GM12878 (cell line): Measurements from ENCODE around the gene PDIK1L. TPM values are rescaled to one million over a fixed set of nuclear protein-coding genes. Genes with fewer than 3 reads are reported as not detected.
A peak's percentile ranks its signal among the peaks of the same experiment; 100 is the strongest.

Experiments
- ATAC-seq: fragments of 200-7000 bp; cut with Tn5 transposase; 3 replicates; pipeline ENCODE4 v1.9.1; 2020; ENCODE audit warnings: mild to moderate bottlenecking, moderate library complexity
- BruUV-seq: library from RNA; stranded (reverse); fragments of 400-500 nt; replicated peaks from 2 replicates; lab custom pipeline; 2021; lab: Mats Ljungman, UMichigan
- CTCF ChIA-PET: fragments of 300-600 bp; sonication (Branson Sonifier 250); formaldehyde crosslinking; extraction: SDS; loops from one replicate; lab custom pipeline; 2021; ENCODE audit warnings: inconsistent platforms; lab: Yijun Ruan, JAX
- POLR2A ChIA-PET: fragments of 350-600 bp; formaldehyde crosslinking; extraction: SDS; loops from one replicate; lab custom pipeline; 2021; ENCODE audit warnings: inconsistent platforms; lab: Charles Lee
- RAD21 ChIA-PET: fragments of 300-600 bp; sonication (Branson Sonifier 250); formaldehyde crosslinking; loops from one replicate; lab custom pipeline; 2023; ENCODE audit warnings: antibody characterized with exemption; ENCODE audit not compliant: unreplicated experiment; lab: Charles Lee
- SMC1A ChIA-PET: fragments of 300-600 bp; sonication (Branson Sonifier 250); formaldehyde crosslinking; loops from one replicate; lab custom pipeline; 2023; ENCODE audit not compliant: unreplicated experiment, uncharacterized antibody; lab: Charles Lee
- DNase-seq: peaks from one replicate; pipeline ENCODE4 v3.0.0-alpha.2; 2011; ENCODE audit warnings: low read depth, low spot score
- FAIRE-seq: peaks from 3 replicates; lab custom pipeline; 2011; peaks lifted over from hg19 to GRCh38; lab: Jason Lieb, UNC
- H2AFZ ChIP-seq: 2 replicates; pipeline ENCODE4 v1.6.0; 2011; ENCODE audit warnings: low read depth, low read length, control low read depth; ENCODE audit not compliant: control insufficient read depth
- H3K27ac ChIP-seq: 2 replicates; pipeline ENCODE4 v1.5.1; 2011; ENCODE audit warnings: control low read depth; ENCODE audit not compliant: control insufficient read depth, insufficient read depth
- H3K27me3 ChIP-seq, 2 experiments: replicated peaks in 1 of 2; 2 replicates each; pipeline versions ENCODE4 v1.6.0 to v1.6.1; 2011; ENCODE audit warnings: low read length in 1 of 2; ENCODE audit not compliant: control insufficient read depth in 2 of 2, insufficient read depth in 2 of 2
- H3K36me3 ChIP-seq, 2 experiments: 2 replicates each; pipeline ENCODE4 v1.5.1; 2011; ENCODE audit warnings: low read length in 1 of 2; ENCODE audit not compliant: control insufficient read depth in 2 of 2, insufficient read depth in 2 of 2
- H3K4me1 ChIP-seq: 2 replicates; pipeline ENCODE4 v1.6.1; 2011; ENCODE audit warnings: mild to moderate bottlenecking, low read length, moderate library complexity, mixed read lengths; ENCODE audit not compliant: control insufficient read depth, insufficient read depth
- H3K4me2 ChIP-seq: 2 replicates; pipeline ENCODE4 v1.6.0; 2011; ENCODE audit warnings: control low read depth; ENCODE audit not compliant: control insufficient read depth, insufficient read depth
- H3K4me3 ChIP-seq: fragments of 200-600 bp; sonication (generic); 2 replicates; pipeline ENCODE4 v1.5.1; 2016
- H3K79me2 ChIP-seq: 2 replicates; pipeline ENCODE4 v1.6.0; 2011; ENCODE audit warnings: low read length; ENCODE audit not compliant: control insufficient read depth, insufficient read depth
- H3K9ac ChIP-seq: 2 replicates; pipeline ENCODE4 v1.8.0; 2011; ENCODE audit warnings: low read length, control low read depth, mixed read lengths; ENCODE audit not compliant: control insufficient read depth, insufficient read depth
- H3K9me3 ChIP-seq: replicated peaks from 3 replicates; pipeline ENCODE4 v1.5.1; 2011; ENCODE audit warnings: mild to moderate bottlenecking, low read length; ENCODE audit not compliant: control insufficient read depth, insufficient read depth
- H4K20me1 ChIP-seq: 2 replicates; pipeline ENCODE4 v1.6.0; 2011; ENCODE audit not compliant: control insufficient read depth, insufficient read depth
- BMI1 ChIP-seq: fragments of 450-650 bp; IDR thresholded peaks from 2 replicates; pipeline ENCODE4 v1.6.1; 2016; ENCODE audit warnings: mild to moderate bottlenecking, moderate library complexity, borderline replicate concordance
- CHD2 ChIP-seq: IDR thresholded peaks from 2 replicates; pipeline ENCODE4 v1.6.1; 2011; ENCODE audit warnings: low read depth, low read length, improper control_type of control experiment, borderline replicate concordance
- CTCF ChIP-seq, 3 experiments: IDR thresholded peaks in 2 of 3; conservative IDR thresholded peaks in 1 of 3; 2 replicates each; pipeline ENCODE4 v1.5.1; 2011; ENCODE audit warnings: low read depth in 3 of 3, low read length in 3 of 3, mild to moderate bottlenecking in 3 of 3, control low read depth in 2 of 3, moderate library complexity in 2 of 3, inconsistent platforms in 1 of 3, mixed read lengths in 1 of 3; ENCODE audit not compliant: control insufficient read depth in 2 of 3, insufficient read depth in 1 of 3; ENCODE audit errors: extremely low read depth in 1 of 3
- ESRRA ChIP-seq: IDR thresholded peaks from 2 replicates; pipeline ENCODE4 v1.6.1; 2012; ENCODE audit warnings: mild to moderate bottlenecking, low read length, improper control_type of control experiment
- HDAC2 ChIP-seq: fragments of 200-600 bp; sonication (generic); IDR thresholded peaks from 2 replicates; pipeline ENCODE4 v1.6.1; 2017
- IKZF1 ChIP-seq: fragments of 450-650 bp; conservative IDR thresholded peaks from 2 replicates; pipeline ENCODE4 v1.6.1; 2017; ENCODE audit warnings: antibody characterized with exemption, mild to moderate bottlenecking
- IRF4 ChIP-seq: IDR thresholded peaks from 2 replicates; pipeline ENCODE4 v1.6.1; 2011; ENCODE audit warnings: low read depth, low read length
- MEF2A ChIP-seq: IDR thresholded peaks from 2 replicates; pipeline ENCODE4 v1.6.1; 2011; ENCODE audit warnings: low read depth, mild to moderate bottlenecking, low read length, moderate library complexity; ENCODE audit not compliant: insufficient read depth
- MXI1 ChIP-seq: fragments of 150-350 bp; IDR thresholded peaks from 2 replicates; pipeline ENCODE4 v1.6.1; 2011; ENCODE audit warnings: low read depth, mild to moderate bottlenecking, inconsistent platforms, low read length, improper control_type of control experiment
- RELB ChIP-seq: fragments of 450-650 bp; IDR thresholded peaks from 2 replicates; pipeline ENCODE4 v1.6.1; 2017; ENCODE audit warnings: low read depth, mild to moderate bottlenecking, moderate library complexity
- SP1 ChIP-seq: IDR thresholded peaks from one replicate; pipeline ENCODE4 v1.6.1; 2011; ENCODE audit warnings: low read depth, low read length
- SUZ12 ChIP-seq: fragments of 200-600 bp; sonication (generic); IDR thresholded peaks from one replicate; pipeline ENCODE4 v1.6.1; 2018; ENCODE audit warnings: antibody characterized with exemption, mild to moderate bottlenecking; ENCODE audit not compliant: unreplicated experiment
- USF2 ChIP-seq: IDR thresholded peaks from 2 replicates; pipeline ENCODE4 v1.6.1; 2011; ENCODE audit warnings: low read depth, low read length, improper control_type of control experiment, borderline replicate concordance
- ZNF207 ChIP-seq: fragments of 450-650 bp; IDR thresholded peaks from 2 replicates; pipeline ENCODE4 v1.6.1; 2014; ENCODE audit warnings: antibody characterized with exemption, mild to moderate bottlenecking, borderline replicate concordance
- ZNF217 ChIP-seq: fragments of 450-650 bp; IDR thresholded peaks from 2 replicates; pipeline ENCODE4 v1.6.1; 2017; ENCODE audit warnings: antibody characterized with exemption, mild to moderate bottlenecking
- ZZZ3 ChIP-seq: IDR thresholded peaks from 2 replicates; pipeline ENCODE4 v1.6.1; 2011; ENCODE audit warnings: low read depth; ENCODE audit not compliant: control insufficient read depth, insufficient read length
- WGBS: methylation state at CpG from one replicate; pipeline ENCODE4 v1.1.6; 2016; ENCODE audit warnings: low lambda C conversion rate; ENCODE audit not compliant: insufficient replicate concordance, insufficient coverage; ENCODE audit errors: missing lambda C conversion rate; 5-methylcytosine and 5-hydroxymethylcytosine counted together
- in situ Hi-C: fragments of 300-500 bp; cut with MboI; formaldehyde crosslinking; loops from 9 replicates; pipeline ENCODE4 v1.14.3; 2018; ENCODE audit warnings: mixed read lengths
- intact Hi-C: fragments of 100-400 bp; cut with micrococcal nuclease; formaldehyde crosslinking; loops from one replicate; pipeline ENCODE4 v1.14.2; 2022; ENCODE audit not compliant: unreplicated experiment
- polyA plus RNA-seq, 11 experiments: library from polyadenylated mRNA; depleted of rRNA in 4 of 11; unstranded in 6 of 11; stranded (reverse) in 5 of 11; fragments of >200 nt; fragmentation: Nextera tagmentation in 4 of 11; fragmentation: Illumina TruSeq in 1 of 11; extraction: Ambion mirVana in 4 of 11; extraction: Trizol in 1 of 11; gene quantifications; 1 replicate in 1 of 11; 2 replicates in 10 of 11; pipeline versions ENCODE4 v1.2.1 to v1.2.3, GENCODE V29; 2011 to 2016; ENCODE audit warnings: inconsistent platforms in 2 of 11, missing spikeins in 2 of 11, low read depth in 1 of 11
- total RNA-seq, 4 experiments: library from RNA; depleted of rRNA in 3 of 4; stranded (reverse); fragments of >200 nt in 3 of 4; fragmentation: Illumina TruSeq in 1 of 4; extraction: Trizol in 1 of 4; gene quantifications; 2 replicates each; pipeline versions ENCODE4 v1.2.1 to v1.2.3, GENCODE V29; 2013 to 2021
- TF ChIP-seq, protein P1 (sequence below): fragments of 450-650 bp; IDR thresholded peaks from 2 replicates; pipeline ENCODE4 v1.6.1; 2017; ENCODE audit warnings: borderline replicate concordance

PDIK1L gene
- total and polyA plus RNA-seq, 10 of the 15 experiments (the other 5 are each of a cell fraction or from before 2014, with no cell fraction given), result 4.0 to 15.9 (median 10.5) TPM

DNA sequence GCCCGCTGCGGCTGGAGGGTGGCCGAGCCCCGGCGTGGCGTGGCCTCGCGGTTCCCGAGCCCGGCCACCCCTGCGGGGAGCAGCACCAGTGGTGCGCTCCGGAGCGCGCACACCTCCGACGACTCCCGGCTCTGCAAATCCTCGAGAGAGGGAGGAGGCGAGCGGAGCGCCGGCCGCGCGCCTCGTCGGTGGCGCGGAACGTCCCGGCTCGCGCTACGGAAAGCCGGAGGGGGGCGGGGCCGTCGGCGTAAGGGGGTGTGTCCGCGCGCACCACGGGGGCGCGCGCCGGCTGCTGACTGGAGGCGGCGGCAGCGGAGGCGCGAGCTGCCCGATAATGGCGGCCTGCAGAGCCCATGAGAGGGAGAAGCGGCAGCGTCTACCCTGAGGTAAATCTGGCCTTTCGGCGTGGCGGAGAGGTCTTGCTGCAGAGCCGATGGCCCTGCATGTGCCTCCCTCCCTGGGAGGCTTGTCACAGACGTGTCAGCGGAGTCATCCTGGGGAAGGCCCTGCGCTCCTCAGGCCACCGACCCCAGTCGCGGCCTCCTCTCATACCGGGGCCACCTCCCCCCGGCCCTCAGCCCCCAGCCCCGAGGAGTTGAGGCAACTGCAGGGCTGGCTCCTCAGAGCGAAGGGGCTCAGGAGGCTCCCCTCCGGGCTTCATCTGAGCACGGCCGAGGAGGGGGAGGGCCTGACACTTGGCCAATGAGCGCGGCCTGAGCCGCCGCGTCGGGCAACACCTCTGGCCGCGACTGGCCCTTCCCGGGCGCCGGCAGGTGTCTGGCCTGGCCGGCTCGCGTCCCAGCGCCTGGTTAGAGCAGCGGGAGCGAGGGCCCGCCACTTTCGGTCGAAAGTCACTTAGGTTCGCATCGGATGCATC lies at the start of gene PDIK1L (continued):
- TF ChIP-seq CTCF (IDR thresholded peaks at IDR 0.05 in 2 of 3, conservative IDR thresholded peaks at IDR 0.05 in 1 of 3; ENCODE audit: control insufficient read depth in 2 of 3, extremely low read depth in 1 of 3, insufficient read depth in 1 of 3, low read depth in 3 of 3, low read length in 3 of 3), result no peak
- TF ChIP-seq CHD2, result 0 out of 2 replicates have a peak, but pooled peaks have one; percentile 34
- TF ChIP-seq SP1, result peak; percentile 85
- peak; percentile 47 for TF ChIP-seq USF2
- TF ChIP-seq SUZ12, result no peak
- peak; percentile 70 for TF ChIP-seq IKZF1

- no peaks in the 10 kb centered on the region for H3K36me3 ChIP-seq
- ChIA-PET SMC1A (no interaction called here), CTCF (interaction anchor here (0.5 kb wide), 1 partner anchor 82 kb away, joined by 3 read pairs; no protein-coding TSS in a partner anchor), RAD21 (no interaction called here), POLR2A (no interaction called here)
- no peak overlapping the region for H3K27ac ChIP-seq
- 33% methylated on average over 3 of the region's 3 CpGs for WGBS
- ATAC-seq, result no peak
- in situ Hi-C loops (no loop called here), intact Hi-C loops (no loop called here)
- no TSS peak for BruUV-seq
- H3K79me2 ChIP-seq, result no peaks in the 10 kb centered on the region
- no peak overlapping the region for H3K9ac ChIP-seq
- no peak overlapping the region for H3K4me2 ChIP-seq
- no peaks in the 10 kb centered on the region for H3K9me3 ChIP-seq
- H4K20me1 ChIP-seq, result no peaks in the 10 kb centered on the region
- H3K4me1 ChIP-seq, result no peaks in the 10 kb centered on the region
- no peak overlapping the region for H2AFZ ChIP-seq
- no peak for DNase-seq
- FAIRE-seq, result no peak
- H3K27me3 ChIP-seq, result peaks cover 0 to 9% of the 10 kb centered on the region in 2 experiments; a peak in 3 of 4 replicates
- no peak overlapping the region for H3K4me3 ChIP-seq
- TF ChIP-seq ESRRA (no peak), MXI1 (no peak), BMI1 (no peak), ZZZ3 (no peak), ZNF207 (no peak), RELB (no peak), IRF4 (no peak), HDAC2 (no peak), MEF2A (no peak), IKZF1 (no peak), ZNF217 (no peak)
- TF ChIP-seq, protein P1, sequence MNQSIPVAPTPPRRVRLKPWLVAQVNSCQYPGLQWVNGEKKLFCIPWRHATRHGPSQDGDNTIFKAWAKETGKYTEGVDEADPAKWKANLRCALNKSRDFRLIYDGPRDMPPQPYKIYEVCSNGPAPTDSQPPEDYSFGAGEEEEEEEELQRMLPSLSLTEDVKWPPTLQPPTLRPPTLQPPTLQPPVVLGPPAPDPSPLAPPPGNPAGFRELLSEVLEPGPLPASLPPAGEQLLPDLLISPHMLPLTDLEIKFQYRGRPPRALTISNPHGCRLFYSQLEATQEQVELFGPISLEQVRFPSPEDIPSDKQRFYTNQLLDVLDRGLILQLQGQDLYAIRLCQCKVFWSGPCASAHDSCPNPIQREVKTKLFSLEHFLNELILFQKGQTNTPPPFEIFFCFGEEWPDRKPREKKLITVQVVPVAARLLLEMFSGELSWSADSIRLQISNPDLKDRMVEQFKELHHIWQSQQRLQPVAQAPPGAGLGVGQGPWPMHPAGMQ, result no peak
Observed at GRCh38 chr1:26064553-26064952, 47.1 kb upstream of the PDIK1L start.
